Kidney (tissue), 14 donors: ENCODE data around the gene CPZ. TPM values are rescaled to one million over a fixed set of nuclear protein-coding genes. Genes with fewer than 3 reads are reported as not detected.
"Not testable (repeated sequence)": the region's sequence is repeated elsewhere in the genome, so short reads cannot be mapped to it uniquely, and the experiment has no call there.

Source experiments
- DNase-seq, 5 donors: peaks; one replicate each; pipeline ENCODE4 v3.0.0-alpha.2; 2013 to 2020
- FAIRE-seq: peaks from 2 replicates; lab custom pipeline; 2012; peaks lifted over from hg19 to GRCh38; lab: Jason Lieb, UNC
- H3K27ac ChIP-seq, 2 donors: one replicate each; pipeline ENCODE4 v1.7.0; 2013; ENCODE audit warnings: low read depth in 2 of 2, low read length in 2 of 2, inconsistent platforms in 1 of 2
- H3K27me3 ChIP-seq: one replicate; pipeline ENCODE4 v1.7.1; 2013; ENCODE audit warnings: low read length, inconsistent platforms; ENCODE audit not compliant: control insufficient read depth, insufficient read depth
- H3K36me3 ChIP-seq, 3 donors: one replicate each; pipeline versions ENCODE4 v1.7.0 to v1.7.1; 2013; ENCODE audit warnings: low read length in 3 of 3, control low read depth in 1 of 3, inconsistent platforms in 1 of 3; ENCODE audit not compliant: insufficient read depth in 3 of 3, control insufficient read depth in 2 of 3
- H3K4me1 ChIP-seq, 3 donors: one replicate each; pipeline versions ENCODE4 v1.7.0 to v1.7.1; 2013; ENCODE audit warnings: low read length in 3 of 3, inconsistent platforms in 1 of 3, low read depth in 1 of 3; ENCODE audit not compliant: control insufficient read depth in 2 of 3, insufficient read depth in 2 of 3
- H3K4me3 ChIP-seq, 3 donors: one replicate each; pipeline versions ENCODE4 v1.7.0 to v1.8.1; 2013; ENCODE audit warnings: low read length in 3 of 3, control low read depth in 1 of 3, inconsistent platforms in 1 of 3
- H3K9ac ChIP-seq, 3 donors: one replicate each; pipeline versions ENCODE4 v1.7.0 to v1.7.1; 2013; ENCODE audit warnings: low read length in 3 of 3, control low read depth in 1 of 3, inconsistent platforms in 1 of 3
- H3K9me3 ChIP-seq, 3 donors: one replicate each; pipeline versions ENCODE4 v1.7.0 to v1.7.1; 2013; ENCODE audit warnings: low read length in 3 of 3, control low read depth in 1 of 3, inconsistent platforms in 1 of 3; ENCODE audit not compliant: control insufficient read depth in 2 of 3, insufficient read depth in 1 of 3
- intact Hi-C: fragments of 100-400 bp; cut with DNase I; formaldehyde crosslinking; loops from one replicate; pipeline ENCODE4 v1.11.1; 2022
- polyA plus RNA-seq: library from polyadenylated mRNA; stranded (reverse); fragments of 350-450 nt; fragmentation: Illumina TruSeq; extraction: RNeasy Lipid Tissue Mini Kit (QIAGEN cat#74804); gene quantifications from one replicate; pipeline ENCODE4 v1.2.3, GENCODE V29; 2014; ENCODE audit warnings: low read depth, low replicate concordance; ENCODE audit not compliant: insufficient read depth
- total RNA-seq: library from RNA; stranded (reverse); fragmentation: NEBNext Ultra II Directional; extraction: Animal tissue kit (Norgen Biotek cat#: 25700); gene quantifications from one replicate; pipeline ENCODE4 v1.2.1, GENCODE V29; 2021
- TF ChIP-seq, protein P1 (sequence below): IDR thresholded peaks from 3 replicates; pipeline ENCODE4 v1.5.1; 2012; ENCODE audit warnings: mild to moderate bottlenecking, moderate library complexity, borderline replicate concordance; ENCODE audit not compliant: insufficient read depth; ENCODE audit errors: extremely low read depth
- donor health status: control.
- donor health status: control.
- donor health status: control.
- donor health status: control.
- donor health status: control.
- donor health status: DM: yes; HTN: yes; CAD: no.
- donor health status: Normal renal cell carcinoma (clear cell type).

CPZ gene
- total and polyA plus RNA-seq, 2 donors from 2014 or later = 1.2 to 2.6 TPM

DNA sequence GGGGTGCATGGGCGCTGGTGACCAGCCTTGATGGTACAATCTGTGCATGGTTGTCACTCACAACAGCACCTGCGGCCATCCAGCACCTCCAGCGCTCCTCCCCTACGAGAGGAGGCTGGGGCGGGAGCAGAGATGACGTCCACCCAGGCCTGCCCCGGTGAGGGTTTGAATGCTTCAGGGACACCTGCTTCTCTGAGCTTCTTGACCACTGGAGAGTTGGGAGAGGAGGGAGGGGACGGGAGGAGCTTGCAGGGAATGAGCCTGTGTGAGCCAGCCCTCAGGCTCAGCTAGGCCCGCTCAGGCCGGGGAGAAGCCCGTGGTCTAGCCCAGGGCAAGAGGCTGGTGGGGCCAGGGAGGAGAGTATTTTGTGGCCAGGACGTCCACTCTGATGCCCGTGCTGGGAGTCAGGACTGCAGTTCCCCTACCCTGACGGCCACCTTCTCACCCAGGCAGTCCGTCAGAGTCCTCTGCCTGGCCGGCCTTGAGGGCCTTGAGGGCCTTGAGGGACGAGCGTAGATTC, 59.2 kb downstream of the CPZ start:
- DNase-seq (peak in 1 of 5 donors; percentile 58), FAIRE-seq (no peak)
- no peaks in the 10 kb centered on the region for H3K4me1 ChIP-seq
- TF ChIP-seq, protein P1, sequence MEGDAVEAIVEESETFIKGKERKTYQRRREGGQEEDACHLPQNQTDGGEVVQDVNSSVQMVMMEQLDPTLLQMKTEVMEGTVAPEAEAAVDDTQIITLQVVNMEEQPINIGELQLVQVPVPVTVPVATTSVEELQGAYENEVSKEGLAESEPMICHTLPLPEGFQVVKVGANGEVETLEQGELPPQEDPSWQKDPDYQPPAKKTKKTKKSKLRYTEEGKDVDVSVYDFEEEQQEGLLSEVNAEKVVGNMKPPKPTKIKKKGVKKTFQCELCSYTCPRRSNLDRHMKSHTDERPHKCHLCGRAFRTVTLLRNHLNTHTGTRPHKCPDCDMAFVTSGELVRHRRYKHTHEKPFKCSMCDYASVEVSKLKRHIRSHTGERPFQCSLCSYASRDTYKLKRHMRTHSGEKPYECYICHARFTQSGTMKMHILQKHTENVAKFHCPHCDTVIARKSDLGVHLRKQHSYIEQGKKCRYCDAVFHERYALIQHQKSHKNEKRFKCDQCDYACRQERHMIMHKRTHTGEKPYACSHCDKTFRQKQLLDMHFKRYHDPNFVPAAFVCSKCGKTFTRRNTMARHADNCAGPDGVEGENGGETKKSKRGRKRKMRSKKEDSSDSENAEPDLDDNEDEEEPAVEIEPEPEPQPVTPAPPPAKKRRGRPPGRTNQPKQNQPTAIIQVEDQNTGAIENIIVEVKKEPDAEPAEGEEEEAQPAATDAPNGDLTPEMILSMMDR = no peak
- H3K4me3 ChIP-seq = no peak overlapping the region
- peaks cover 17% of the 10 kb centered on the region for H3K27me3 ChIP-seq
- intact Hi-C loops = no loop called here
- no peak overlapping the region for H3K9ac ChIP-seq
- H3K36me3 ChIP-seq = no peaks in the 10 kb centered on the region
- no peak overlapping the region for H3K27ac ChIP-seq
- H3K9me3 ChIP-seq = peaks cover 0 to 3% (median 0%) of the 10 kb centered on the region in 3 donors

GRCh38 chr4:8652181-8653078, 59.9 kb downstream of the CPZ start:
- H3K27ac ChIP-seq = no peak overlapping the region
- H3K4me1 ChIP-seq = no peaks in the 10 kb centered on the region
- TF ChIP-seq, protein P1 = no peak
- DNase-seq (peak in 1 of 5 donors; percentile 52), FAIRE-seq (no peak)
- no peak overlapping the region for H3K4me3 ChIP-seq
- H3K9me3 ChIP-seq = peaks cover 0 to 3% (median 0%) of the 10 kb centered on the region in 3 donors
- no peak overlapping the region for H3K9ac ChIP-seq
- peaks cover 17% of the 10 kb centered on the region for H3K27me3 ChIP-seq
- no peaks in the 10 kb centered on the region for H3K36me3 ChIP-seq
- intact Hi-C loops = no loop called here

GRCh38 chr4:8653326-8654000, 60.9 kb downstream of the CPZ start:
- TF ChIP-seq, protein P1 = no peak
- DNase-seq (peak in 2 of 5 donors; percentile 24 to 49), FAIRE-seq (no peak)
- Histone ChIP-seq H3K27ac (no peak overlapping the region), H3K9ac (no peak overlapping the region), H3K4me1 (no peaks in the 10 kb centered on the region), H3K36me3 (no peaks in the 10 kb centered on the region), H3K27me3 (peaks cover 13% of the 10 kb centered on the region), H3K9me3 (peaks cover 0 to 3% (median 0%) of the 10 kb centered on the region in 3 donors), H3K4me3 (no peak overlapping the region)
- intact Hi-C loops = no loop called here

- H3K4me1 ChIP-seq, H3K9me3 ChIP-seq, H3K27ac ChIP-seq, H3K36me3 ChIP-seq, DNase-seq, intact Hi-C loops, H3K27me3 ChIP-seq, FAIRE-seq, H3K4me3 ChIP-seq, H3K9ac ChIP-seq: not testable (repeated sequence)
These were observed 61.6 kb downstream of the CPZ start for GRCh38 chr4:8654139-8654538.
